ENCODE measurements around the gene MAP2K1. TPM values are rescaled to one million over a fixed set of nuclear protein-coding genes. Genes with fewer than 3 reads are reported as not detected.
"Not testable (repeated sequence)": the region's sequence is repeated elsewhere in the genome, so short reads cannot be mapped to it uniquely, and the experiment has no call there.

MAP2K1 gene
- total RNA-seq (49.4 TPM), polyA plus RNA-seq (ENCODE audit: insufficient read depth, low read depth, low replicate concordance) (33.1 TPM)
- long read RNA-seq, donor 1: 0 reads
- long read RNA-seq, donor 2, transcript MAP2K1-201 (11 exons, 3,410 nt): major isoform, 9 of 2,445 reads
- long read RNA-seq, donor 2, partial matches to known transcripts: 2,301 of 2,445 reads
- long read RNA-seq, donor 2, other reads (novel, unspliced or antisense): 135 of 2,445 reads
- long read RNA-seq, donor 3, transcript MAP2K1-201 (11 exons, 3,410 nt): major isoform, 10 of 2,923 reads
- long read RNA-seq, donor 3, partial matches to known transcripts: 2,748 of 2,923 reads
- long read RNA-seq, donor 3, other reads (novel, unspliced or antisense): 165 of 2,923 reads
- long read RNA-seq, donor 4, transcript MAP2K1-201 (11 exons, 3,410 nt): major isoform, 9 of 1,827 reads
- long read RNA-seq, donor 4, partial matches to known transcripts: 1,708 of 1,827 reads
- long read RNA-seq, donor 4, other reads (novel, unspliced or antisense): 110 of 1,827 reads
- long read RNA-seq, donor 5: 0 reads
- long read RNA-seq, donor 6, partial matches to known transcripts: 0 of 2 reads
- long read RNA-seq, donor 6, other reads (novel, unspliced or antisense): 0 of 2 reads
- long read RNA-seq, donor 7, transcript MAP2K1-201 (11 exons, 3,410 nt): major isoform, 27 of 39 reads
- long read RNA-seq, donor 7, partial matches to known transcripts: 6 of 39 reads
- long read RNA-seq, donor 7, other reads (novel, unspliced or antisense): 6 of 39 reads
- long read RNA-seq, donor 8, transcript MAP2K1-201 (11 exons, 3,410 nt): major isoform, 6 of 39 reads
- long read RNA-seq, donor 8, partial matches to known transcripts: 22 of 39 reads
- long read RNA-seq, donor 8, other reads (novel, unspliced or antisense): 11 of 39 reads
- long read RNA-seq, donor 9, partial matches to known transcripts: 0 of 3 reads
- long read RNA-seq, donor 9, other reads (novel, unspliced or antisense): 0 of 3 reads
- long read RNA-seq, donor 10, transcript MAP2K1-201 (11 exons, 3,410 nt): major isoform, 9 of 3,155 reads
- long read RNA-seq, donor 10, partial matches to known transcripts: 2,146 of 3,155 reads
- long read RNA-seq, donor 10, other reads (novel, unspliced or antisense): 999 of 3,155 reads

DNA sequence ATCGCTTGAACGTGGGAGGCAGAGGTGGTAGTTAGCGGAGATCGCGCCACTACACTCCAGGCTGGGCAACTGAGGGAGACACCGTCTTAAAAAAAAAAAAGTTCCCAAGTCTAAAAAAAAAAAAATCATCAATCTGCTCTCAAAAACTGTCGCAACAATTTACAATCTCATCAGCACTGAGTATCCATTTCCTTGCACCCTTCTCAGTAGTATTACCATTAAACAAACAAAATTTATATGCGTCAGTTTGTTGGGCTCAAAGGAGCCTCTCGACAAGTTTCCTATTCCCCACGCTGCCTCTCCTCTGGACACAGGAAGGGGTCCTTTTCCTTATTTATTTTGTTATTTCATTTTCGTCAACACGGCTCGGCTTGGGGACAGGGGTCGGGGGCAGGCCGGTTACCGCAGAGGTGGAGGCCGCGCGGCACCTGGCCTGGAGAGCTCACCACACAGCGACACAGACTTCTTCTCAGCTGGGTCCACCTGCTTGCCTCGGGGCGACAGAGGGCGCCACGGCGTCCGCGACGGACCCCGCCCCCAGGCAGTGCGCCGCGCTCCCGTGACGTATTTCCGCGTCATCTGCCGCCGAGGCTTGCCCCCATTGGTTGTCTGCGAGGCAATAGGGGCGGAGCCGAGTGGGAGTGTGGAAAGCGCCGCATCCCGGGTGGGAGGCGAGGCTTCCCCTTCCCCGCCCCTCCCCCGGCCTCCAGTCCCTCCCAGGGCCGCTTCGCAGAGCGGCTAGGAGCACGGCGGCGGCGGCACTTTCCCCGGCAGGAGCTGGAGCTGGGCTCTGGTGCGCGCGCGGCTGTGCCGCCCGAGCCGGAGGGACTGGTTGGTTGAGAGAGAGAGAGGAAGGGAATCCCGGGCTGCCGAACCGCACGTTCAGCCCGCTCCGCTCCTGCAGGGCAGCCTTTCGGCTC is at the start of gene MAP2K1:
Gene MAP2K1, plus strand, starts transcription at position 709 of the 920 bp plus-strand sequence. CDS start 436 bp downstream, outside the sequence.
- peak within 1 kb of the TSS; percentile 68 to 73 for H3K27ac ChIP-seq (ENCODE audit: low read depth in 2 of 2, low read length in 2 of 2)
- TF ChIP-seq, protein P1, sequence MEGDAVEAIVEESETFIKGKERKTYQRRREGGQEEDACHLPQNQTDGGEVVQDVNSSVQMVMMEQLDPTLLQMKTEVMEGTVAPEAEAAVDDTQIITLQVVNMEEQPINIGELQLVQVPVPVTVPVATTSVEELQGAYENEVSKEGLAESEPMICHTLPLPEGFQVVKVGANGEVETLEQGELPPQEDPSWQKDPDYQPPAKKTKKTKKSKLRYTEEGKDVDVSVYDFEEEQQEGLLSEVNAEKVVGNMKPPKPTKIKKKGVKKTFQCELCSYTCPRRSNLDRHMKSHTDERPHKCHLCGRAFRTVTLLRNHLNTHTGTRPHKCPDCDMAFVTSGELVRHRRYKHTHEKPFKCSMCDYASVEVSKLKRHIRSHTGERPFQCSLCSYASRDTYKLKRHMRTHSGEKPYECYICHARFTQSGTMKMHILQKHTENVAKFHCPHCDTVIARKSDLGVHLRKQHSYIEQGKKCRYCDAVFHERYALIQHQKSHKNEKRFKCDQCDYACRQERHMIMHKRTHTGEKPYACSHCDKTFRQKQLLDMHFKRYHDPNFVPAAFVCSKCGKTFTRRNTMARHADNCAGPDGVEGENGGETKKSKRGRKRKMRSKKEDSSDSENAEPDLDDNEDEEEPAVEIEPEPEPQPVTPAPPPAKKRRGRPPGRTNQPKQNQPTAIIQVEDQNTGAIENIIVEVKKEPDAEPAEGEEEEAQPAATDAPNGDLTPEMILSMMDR (IDR thresholded peaks at IDR 0.05; ENCODE audit: borderline replicate concordance, extremely low read depth, insufficient read depth): peak; percentile 73
- intact Hi-C loops (cut with DNase I): no loop called here
- peak within 1 kb of the TSS; percentile 74 to 76 (median 74) for H3K9ac ChIP-seq (ENCODE audit: low read length in 3 of 3)
- no peaks in the 10 kb centered on the region for H3K36me3 ChIP-seq (ENCODE audit: control insufficient read depth in 2 of 3, insufficient read depth in 3 of 3, low read length in 3 of 3)
- peak within 1 kb of the TSS; percentile 68 to 81 (median 81) for H3K4me3 ChIP-seq (ENCODE audit: low read length in 3 of 3)
- no peaks in the 10 kb centered on the region for H3K27me3 ChIP-seq (ENCODE audit: control insufficient read depth, insufficient read depth, low read length)
- DNase-seq (peak; percentile 98 to 99 (median 99)), FAIRE-seq (no peak)
- peaks cover 0 to 12% (median 6%) of the 10 kb centered on the region in 3 donors for H3K4me1 ChIP-seq (ENCODE audit: control insufficient read depth in 2 of 3, insufficient read depth in 2 of 3, low read depth in 1 of 3, low read length in 3 of 3)
- no peaks in the 10 kb centered on the region for H3K9me3 ChIP-seq (ENCODE audit: control insufficient read depth in 2 of 3, insufficient read depth in 1 of 3, low read length in 3 of 3)

DNA sequence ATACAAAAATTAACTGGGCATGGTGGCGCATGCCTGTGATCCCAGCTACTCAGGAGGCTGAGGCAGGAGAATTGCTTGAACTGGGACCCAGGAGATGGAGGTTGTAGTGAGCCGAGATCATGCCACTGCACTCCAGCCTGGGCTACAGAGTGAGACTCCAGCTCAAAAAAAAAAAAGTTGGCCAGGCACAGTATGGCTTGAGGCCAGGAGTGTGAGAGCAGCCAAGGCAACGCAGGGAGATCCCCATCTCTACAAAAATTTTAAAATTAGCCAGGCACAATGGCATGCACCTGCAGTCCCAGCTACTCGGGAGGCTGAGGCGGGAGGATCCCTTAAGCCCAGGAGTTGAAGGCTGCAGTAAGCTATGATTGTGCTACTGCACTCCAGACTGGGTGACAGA is 38.2 kb upstream of the MAP2K1 start:
- intact Hi-C loops (cut with DNase I); H3K9me3 ChIP-seq (ENCODE audit: control insufficient read depth in 2 of 3, insufficient read depth in 1 of 3, low read length in 3 of 3); DNase-seq; H3K9ac ChIP-seq (ENCODE audit: low read length in 3 of 3); H3K27me3 ChIP-seq (ENCODE audit: control insufficient read depth, insufficient read depth, low read length); H3K4me1 ChIP-seq (ENCODE audit: control insufficient read depth in 2 of 3, insufficient read depth in 2 of 3, low read depth in 1 of 3, low read length in 3 of 3); H3K4me3 ChIP-seq (ENCODE audit: low read length in 3 of 3); FAIRE-seq; H3K36me3 ChIP-seq (ENCODE audit: control insufficient read depth in 2 of 3, insufficient read depth in 3 of 3, low read length in 3 of 3); H3K27ac ChIP-seq (ENCODE audit: low read depth in 2 of 2, low read length in 2 of 2): not testable (repeated sequence)

DNA sequence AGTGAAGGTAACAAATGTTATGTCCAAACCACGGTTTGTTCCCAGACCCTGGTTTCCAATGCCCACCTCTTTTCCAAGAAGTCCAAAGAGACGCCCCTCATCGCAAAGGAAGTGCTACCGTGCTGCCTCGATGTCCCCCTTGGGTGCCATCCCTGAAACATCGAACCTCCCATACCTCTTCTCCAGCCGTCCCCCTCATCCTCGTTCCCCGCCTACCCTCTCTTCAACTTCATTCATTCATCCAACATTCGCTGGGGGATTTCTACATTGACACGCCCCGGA is 30.7 kb upstream of the MAP2K1 start:
- TF ChIP-seq, protein P1 (IDR thresholded peaks at IDR 0.05; ENCODE audit: borderline replicate concordance, extremely low read depth, insufficient read depth): no peak
- intact Hi-C loops (cut with DNase I): no loop called here
- H3K36me3 ChIP-seq (ENCODE audit: control insufficient read depth in 2 of 3, insufficient read depth in 3 of 3, low read length in 3 of 3): no peaks in the 10 kb centered on the region
- peak overlapping the region in 1 of 2 donors; percentile 63 for H3K27ac ChIP-seq (ENCODE audit: low read depth in 2 of 2, low read length in 2 of 2)
- DNase-seq (no peak), FAIRE-seq (no peak)
- no peaks in the 10 kb centered on the region for H3K9me3 ChIP-seq (ENCODE audit: control insufficient read depth in 2 of 3, insufficient read depth in 1 of 3, low read length in 3 of 3)
- peaks cover 0 to 5% (median 0%) of the 10 kb centered on the region in 3 donors for H3K4me1 ChIP-seq (ENCODE audit: control insufficient read depth in 2 of 3, insufficient read depth in 2 of 3, low read depth in 1 of 3, low read length in 3 of 3)
- H3K4me3 ChIP-seq (ENCODE audit: low read length in 3 of 3): peak overlapping the region; percentile 74 to 82 (median 81)
- peak overlapping the region; percentile 57 to 85 (median 73) for H3K9ac ChIP-seq (ENCODE audit: low read length in 3 of 3)
- no peaks in the 10 kb centered on the region for H3K27me3 ChIP-seq (ENCODE audit: control insufficient read depth, insufficient read depth, low read length)

Measured in kidney (tissue), 22 donors.